ENCODE data around the gene KMT5B.

The KMT5B gene

DNA sequence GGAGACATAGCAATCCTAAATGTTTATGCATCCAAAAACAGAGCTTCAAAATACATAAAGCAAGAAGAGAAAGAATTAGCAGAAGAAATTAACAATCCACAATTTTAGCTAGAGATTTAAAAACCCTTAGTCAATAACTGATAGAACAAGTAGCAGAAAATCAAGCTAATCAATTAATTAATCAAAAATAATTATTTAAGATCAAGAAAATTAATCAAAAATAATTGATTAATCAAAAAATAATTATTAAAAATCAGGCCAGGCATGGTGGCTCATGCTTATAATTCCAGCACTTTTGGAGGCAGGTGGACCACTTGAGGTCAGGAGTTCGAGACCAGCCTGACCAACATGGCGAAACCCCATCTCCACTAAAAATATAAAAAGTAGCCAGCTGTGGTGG, 29.5 kb upstream of the KMT5B start:
- in situ Hi-C loops (cut with HindIII; ENCODE audit: low pct_unique_long_range_greater_than_20kb, low sequenced_read_pairs), result no loop called here
- TF ChIP-seq JUND (IDR thresholded peaks at IDR 0.05; ENCODE audit: low read depth), result no peak
- DNase-seq (ENCODE audit: low read depth in 1 of 2, low spot score in 1 of 2), result no peak

DNA sequence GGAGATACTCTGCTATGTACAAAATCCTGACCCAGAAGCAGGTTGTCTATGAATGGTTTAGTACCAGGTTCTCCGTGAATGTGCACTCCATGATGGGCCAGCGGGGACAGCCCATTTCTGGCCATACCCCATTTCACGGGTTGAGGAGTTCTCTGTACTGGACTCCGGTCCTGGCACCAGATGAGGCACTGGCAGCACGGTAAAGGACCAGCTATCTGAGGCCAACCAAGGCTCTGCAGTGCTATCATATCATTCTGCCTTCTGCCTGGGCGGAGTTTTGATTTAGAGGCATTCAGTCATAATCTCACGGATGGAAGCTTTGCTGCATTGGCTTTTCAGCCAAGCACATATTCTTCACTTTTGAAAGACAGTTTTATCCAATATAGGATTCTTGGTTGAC, 18.5 kb upstream of the KMT5B start:
- in situ Hi-C loops (cut with HindIII; ENCODE audit: low pct_unique_long_range_greater_than_20kb, low sequenced_read_pairs), result no loop called here

DNA sequence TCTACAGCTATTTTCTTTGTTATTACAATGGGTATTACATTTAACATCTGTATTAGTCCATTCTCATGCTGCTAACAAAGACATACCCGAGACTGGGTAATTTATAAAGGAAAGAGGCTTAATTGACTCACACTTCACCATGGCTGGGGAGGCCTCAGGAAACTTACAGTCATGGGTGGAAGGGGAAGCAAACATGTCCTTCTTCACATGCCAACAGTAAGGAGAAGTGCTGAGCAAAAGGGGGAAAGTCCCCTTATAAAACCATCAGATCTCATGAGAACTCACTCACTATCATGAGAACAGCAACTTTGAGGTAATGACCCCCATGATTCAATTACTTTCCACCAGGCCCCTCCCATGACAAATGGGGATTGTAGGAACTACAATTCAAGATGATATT, 16.5 kb upstream of the KMT5B start:
- no peak for TF ChIP-seq JUND (IDR thresholded peaks at IDR 0.05; ENCODE audit: low read depth)
- in situ Hi-C loops (cut with HindIII; ENCODE audit: low pct_unique_long_range_greater_than_20kb, low sequenced_read_pairs), result no loop called here
- no peak for DNase-seq (ENCODE audit: low read depth in 1 of 2, low spot score in 1 of 2)

More for the DNA sequence above, 18.5 kb upstream of the KMT5B start:
- TF ChIP-seq JUND (IDR thresholded peaks at IDR 0.05; ENCODE audit: low read depth), result no peak
- no peak for DNase-seq (ENCODE audit: low read depth in 1 of 2, low spot score in 1 of 2)

DNA sequence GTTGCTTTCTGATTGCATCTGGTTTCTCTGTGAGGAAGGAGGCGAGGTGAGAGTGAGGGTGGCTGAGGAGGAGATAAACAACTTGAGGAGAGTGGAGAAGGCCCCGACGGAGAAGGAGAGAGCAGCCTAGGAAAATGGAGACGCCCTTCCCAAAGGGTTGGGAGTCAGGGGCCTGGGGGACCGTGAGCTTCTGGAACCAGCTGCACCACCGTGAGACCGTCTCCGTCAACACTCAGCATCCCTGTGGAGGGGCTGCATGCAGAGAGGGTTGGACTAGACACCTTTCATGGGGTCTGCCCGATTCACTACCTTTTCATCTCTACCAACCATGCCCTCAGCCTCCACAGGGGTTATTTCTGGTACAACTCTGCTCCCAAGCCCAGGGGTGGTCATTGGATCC, 13.3 kb upstream of the KMT5B start:
- no peak for TF ChIP-seq JUND (IDR thresholded peaks at IDR 0.05; ENCODE audit: low read depth)
- in situ Hi-C loops (cut with HindIII; ENCODE audit: low pct_unique_long_range_greater_than_20kb, low sequenced_read_pairs), result no loop called here
- no peak for DNase-seq (ENCODE audit: low read depth in 1 of 2, low spot score in 1 of 2)

DNA sequence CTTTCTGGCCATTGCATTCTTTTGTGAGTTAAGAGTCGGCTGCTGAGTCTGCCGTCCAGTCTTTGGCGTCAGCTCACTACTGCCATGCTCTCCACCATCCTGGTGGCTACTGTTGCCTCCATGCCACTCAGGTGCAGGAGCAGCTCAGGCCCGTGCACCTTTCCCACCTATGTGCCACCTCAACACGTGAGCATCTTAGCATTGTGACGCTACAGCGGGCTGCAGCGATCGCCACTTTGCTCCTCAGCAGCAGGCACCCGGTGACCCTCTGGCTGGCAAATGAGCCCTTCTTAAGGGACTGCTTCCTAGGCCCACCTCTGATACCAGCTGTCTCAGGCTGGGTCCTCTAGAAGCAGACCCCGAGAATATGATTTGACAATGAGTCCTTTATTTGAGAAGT, 11.5 kb upstream of the KMT5B start:
- TF ChIP-seq JUND (IDR thresholded peaks at IDR 0.05; ENCODE audit: low read depth), result no peak
- DNase-seq (ENCODE audit: low read depth in 1 of 2, low spot score in 1 of 2), result no peak
- in situ Hi-C loops (cut with HindIII; ENCODE audit: low pct_unique_long_range_greater_than_20kb, low sequenced_read_pairs), result no loop called here

DNA sequence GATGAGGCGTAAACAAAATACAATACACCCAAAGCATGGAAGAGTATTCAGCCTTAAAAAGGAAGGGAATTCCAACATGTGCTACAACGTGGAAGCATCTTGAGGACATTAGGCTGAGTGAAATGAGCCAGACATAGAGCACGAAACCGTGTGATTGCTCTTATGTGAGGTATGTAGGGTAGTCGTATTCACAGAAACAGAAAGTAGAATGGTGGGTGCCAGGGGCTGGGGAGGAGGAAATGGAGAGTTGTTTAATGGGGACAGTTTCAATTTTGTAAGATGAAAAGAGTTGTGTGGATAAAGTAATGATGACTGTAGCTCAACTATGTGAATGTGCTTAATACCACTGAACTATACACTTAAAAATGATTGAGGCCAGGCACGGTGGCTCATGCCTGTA, 10.2 kb upstream of the KMT5B start:
- TF ChIP-seq JUND (IDR thresholded peaks at IDR 0.05; ENCODE audit: low read depth), result no peak
- in situ Hi-C loops (cut with HindIII; ENCODE audit: low pct_unique_long_range_greater_than_20kb, low sequenced_read_pairs), result no loop called here
- DNase-seq (ENCODE audit: low read depth in 1 of 2, low spot score in 1 of 2), result no peak

DNA sequence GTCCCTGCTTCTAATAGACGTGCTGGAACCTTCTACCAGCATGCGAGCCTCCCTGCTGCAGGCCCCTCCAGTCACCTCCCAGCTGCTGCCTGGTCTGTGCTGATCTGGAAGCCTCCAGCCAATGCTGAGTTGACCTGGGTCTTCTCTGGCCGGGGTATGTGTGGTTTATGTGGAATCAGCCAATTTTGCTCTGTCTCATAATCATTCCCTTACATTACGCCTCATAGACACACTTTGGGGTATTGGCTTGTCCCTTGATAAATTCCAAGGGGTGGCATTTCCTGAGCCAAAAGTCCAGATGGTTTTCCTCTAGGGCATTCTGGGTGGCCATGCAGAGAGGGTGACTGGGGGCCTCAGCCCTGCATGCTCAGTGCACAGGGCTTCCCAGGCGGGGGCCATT, 8.3 kb upstream of the KMT5B start:
- no peak for DNase-seq (ENCODE audit: low read depth in 1 of 2, low spot score in 1 of 2)
- in situ Hi-C loops (cut with HindIII; ENCODE audit: low pct_unique_long_range_greater_than_20kb, low sequenced_read_pairs), result no loop called here
- no peak for TF ChIP-seq JUND (IDR thresholded peaks at IDR 0.05; ENCODE audit: low read depth)

DNA sequence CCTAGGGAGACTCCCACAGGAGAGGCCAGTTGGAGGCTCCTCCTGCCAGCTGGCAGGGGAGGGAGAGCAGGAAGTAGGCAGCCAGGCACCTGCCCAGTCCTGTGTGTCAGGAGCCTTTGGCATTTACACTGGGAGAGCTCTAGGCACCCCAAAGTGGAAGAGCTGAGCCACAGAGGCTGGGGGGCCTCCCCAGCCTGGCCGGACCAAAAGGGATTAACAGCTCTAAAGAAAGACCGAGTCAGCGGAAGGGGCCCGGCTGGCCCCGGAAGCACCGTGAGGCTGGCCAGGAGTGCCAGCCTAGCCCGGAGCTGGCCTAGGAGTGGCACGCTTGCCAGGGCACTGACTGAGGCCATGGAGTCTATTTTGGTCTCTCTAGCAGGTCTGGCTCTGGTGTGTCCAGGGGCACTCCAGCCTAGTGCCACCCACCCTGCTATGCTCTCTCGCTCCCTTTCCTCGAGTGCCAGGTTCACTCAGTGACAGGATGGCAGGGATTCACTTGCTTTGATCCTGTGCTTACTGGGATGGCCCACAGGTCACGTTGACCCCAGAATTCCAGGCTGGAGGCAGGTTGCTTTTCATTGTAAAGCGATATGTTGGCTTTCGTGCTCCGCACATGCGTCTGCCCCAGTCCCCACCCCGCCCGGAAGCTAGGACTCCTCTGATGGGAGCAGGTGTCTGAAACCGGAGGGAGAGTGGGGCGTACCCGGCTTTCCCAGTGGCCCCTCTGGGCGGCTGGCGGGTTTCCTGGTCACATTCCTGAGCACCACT, 3.3 kb upstream of the KMT5B start:
- no peak for TF ChIP-seq JUND (IDR thresholded peaks at IDR 0.05; ENCODE audit: low read depth)
- DNase-seq (ENCODE audit: low read depth in 1 of 2, low spot score in 1 of 2), result peak; percentile 55 to 79
- in situ Hi-C loops (cut with HindIII; ENCODE audit: low pct_unique_long_range_greater_than_20kb, low sequenced_read_pairs), result no loop called here

DNA sequence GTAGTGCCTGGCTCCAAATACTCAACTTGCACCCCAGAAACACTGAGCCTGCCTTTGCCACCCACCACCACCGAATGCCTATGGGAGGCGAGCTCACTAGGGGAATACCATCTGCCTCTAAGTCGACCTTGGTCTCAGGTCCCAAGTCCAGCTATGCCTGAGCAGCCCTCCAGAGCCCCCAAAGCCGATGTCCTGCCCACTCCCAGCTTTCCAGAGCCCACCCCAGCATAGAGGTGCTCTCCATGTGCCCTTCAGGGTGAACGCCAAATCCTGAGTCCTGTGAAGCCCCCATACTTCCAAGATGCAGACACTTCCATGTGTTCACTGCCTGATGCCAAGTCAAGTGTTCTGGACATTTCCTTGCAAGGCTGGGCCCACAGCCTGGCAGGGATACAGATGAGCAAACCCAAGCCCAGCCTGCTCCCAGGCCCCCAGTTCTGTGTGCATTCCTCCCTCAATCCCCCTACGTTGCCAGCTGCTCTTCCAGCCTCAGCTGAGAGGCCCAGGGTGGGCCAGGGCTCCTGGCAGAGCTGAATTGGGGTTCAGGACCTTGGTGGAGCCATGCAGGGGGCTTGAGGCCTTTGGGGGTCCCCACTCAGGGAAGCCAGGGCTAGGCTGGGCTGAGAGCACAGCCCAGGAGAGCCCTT, 2.6 kb upstream of the KMT5B start:
- TF ChIP-seq JUND (IDR thresholded peaks at IDR 0.05; ENCODE audit: low read depth), result no peak
- in situ Hi-C loops (cut with HindIII; ENCODE audit: low pct_unique_long_range_greater_than_20kb, low sequenced_read_pairs), result no loop called here
- no peak for DNase-seq (ENCODE audit: low read depth in 1 of 2, low spot score in 1 of 2)

DNA sequence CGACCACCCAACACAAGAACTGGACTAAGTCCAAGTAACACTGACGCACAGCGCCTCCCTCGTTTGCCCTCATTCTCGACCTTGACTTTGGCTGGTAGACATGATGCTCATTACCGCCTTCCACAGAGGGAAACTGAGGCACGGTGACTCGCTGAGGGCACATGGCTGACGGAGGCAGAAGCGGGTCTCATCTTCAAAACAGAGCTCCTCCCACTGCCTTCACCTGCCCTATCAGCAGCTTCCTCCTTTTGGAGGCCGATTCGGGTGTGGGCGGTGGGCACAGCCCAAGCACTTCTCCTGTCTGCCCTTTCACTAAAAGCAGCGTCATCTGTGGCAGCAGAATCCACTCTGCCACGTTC, 2.0 kb upstream of the KMT5B start:
- no peak for DNase-seq (ENCODE audit: low read depth in 1 of 2, low spot score in 1 of 2)
- no peak for TF ChIP-seq JUND (IDR thresholded peaks at IDR 0.05; ENCODE audit: low read depth)
- in situ Hi-C loops (cut with HindIII; ENCODE audit: low pct_unique_long_range_greater_than_20kb, low sequenced_read_pairs), result no loop called here

DNA sequence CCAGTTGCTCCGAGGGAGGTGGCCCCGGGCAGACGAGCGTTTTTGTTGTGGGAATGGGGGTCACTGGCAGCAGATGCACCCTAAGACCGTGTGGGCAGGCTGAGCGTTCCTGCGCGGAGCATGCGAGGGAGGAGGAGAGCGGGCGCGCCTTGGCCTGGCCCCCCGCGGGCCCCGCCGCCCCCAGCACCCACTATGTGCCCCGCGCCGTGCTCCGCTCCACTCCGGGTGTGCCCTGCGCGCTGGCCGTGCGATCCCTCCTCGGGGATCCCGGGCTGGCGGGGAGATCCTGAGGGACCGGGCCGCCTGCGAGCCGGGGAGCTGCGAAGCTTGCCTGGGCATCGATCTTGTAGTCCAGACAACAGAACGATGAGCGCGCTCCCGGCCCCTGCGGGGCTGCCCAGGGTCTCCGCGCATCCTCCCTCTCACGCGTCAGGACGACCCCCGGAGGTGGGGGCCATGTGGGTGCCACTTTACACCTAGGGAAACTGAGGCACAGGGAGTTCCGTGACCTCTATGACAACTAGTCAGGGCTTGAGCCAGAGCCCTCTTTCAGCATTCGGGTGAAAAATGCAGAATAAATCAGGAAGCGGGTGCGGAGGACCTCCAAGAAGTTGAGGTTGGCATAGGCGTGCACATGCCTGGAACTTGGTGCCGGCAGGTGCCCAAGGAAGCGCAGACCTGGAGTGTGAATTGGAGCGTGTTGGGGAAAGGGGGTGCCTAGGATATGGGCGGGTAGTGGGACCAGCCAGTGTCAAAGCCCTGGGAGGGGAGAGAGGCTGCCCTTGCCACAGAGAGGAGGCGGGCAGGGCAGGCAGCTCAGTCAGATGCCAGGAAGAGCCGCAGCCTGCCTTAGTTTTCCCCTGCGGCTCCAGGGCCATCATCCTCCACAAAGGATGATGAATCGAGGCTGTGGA, 1.3 kb upstream of the KMT5B start:
- DNase-seq (ENCODE audit: low read depth in 1 of 2, low spot score in 1 of 2), result no peak
- no peak for TF ChIP-seq JUND (IDR thresholded peaks at IDR 0.05; ENCODE audit: low read depth)
- in situ Hi-C loops (cut with HindIII; ENCODE audit: low pct_unique_long_range_greater_than_20kb, low sequenced_read_pairs), result no loop called here

DNA sequence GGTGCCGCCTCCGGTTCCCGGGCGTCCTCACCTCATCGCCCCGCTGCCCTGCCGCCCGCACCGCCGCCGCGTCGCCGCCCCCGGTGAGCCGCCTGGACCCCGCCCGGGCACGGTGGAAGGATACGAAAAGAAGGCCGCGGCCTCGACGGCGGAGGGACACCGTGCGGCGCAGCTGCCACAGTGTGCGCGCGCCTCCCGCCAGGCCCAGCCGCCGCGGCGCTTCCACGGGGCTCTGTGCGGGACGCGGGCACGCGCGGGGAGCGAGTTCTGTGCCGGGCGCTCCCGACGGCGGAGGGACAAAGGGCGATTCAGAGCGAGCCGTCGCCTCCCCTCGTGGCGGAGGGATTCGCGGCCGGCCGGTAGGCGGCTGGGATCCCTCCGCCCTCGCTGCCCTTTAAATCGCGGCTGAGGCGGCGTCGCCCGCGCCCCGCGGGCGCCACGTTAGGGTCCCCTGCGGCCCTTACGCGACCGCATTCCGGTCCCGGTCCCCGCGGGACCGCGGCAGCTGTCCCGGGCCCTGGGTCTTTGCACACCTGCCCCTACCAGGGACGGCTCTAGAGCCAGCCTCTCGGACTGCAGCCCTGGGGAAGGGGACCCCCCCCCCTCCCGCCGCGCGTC, 568 bp upstream of the KMT5B start:
- TF ChIP-seq JUND (IDR thresholded peaks at IDR 0.05; ENCODE audit: low read depth), result no peak; the same call in none of the 2 replicates
- in situ Hi-C loops (cut with HindIII; ENCODE audit: low pct_unique_long_range_greater_than_20kb, low sequenced_read_pairs), result no loop called here
- peak; percentile 66 to 98 for DNase-seq (ENCODE audit: low read depth in 1 of 2, low spot score in 1 of 2)
